ENCODE results near the gene LARP4.
"Not testable (repeated sequence)": the region's sequence is repeated elsewhere in the genome, so short reads cannot be mapped to it uniquely, and the experiment has no call there.

LARP4 gene

DNA sequence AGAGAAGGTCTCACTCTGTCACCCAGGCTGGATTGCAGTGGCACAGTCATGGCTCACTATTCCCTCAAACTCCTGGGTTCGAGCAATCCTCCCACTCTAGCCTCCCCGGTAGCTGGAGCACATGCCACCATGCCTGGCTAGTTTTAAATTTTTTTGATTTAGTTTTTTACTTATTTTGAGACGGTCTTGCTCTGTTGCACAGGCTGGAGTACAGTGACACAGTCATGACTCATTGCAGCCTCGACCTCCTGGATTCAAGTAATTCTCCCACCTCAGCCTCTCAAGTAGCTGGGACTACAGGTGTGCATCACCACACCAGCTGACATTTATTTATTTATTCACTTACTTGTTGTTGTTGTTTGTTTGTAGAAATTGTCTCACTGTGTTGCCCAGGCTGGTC lies 81.9 kb downstream of the LARP4 start:
- Histone ChIP-seq H3F3A (ENCODE audit: control insufficient read depth, insufficient read depth) (peaks cover 5% of the 10 kb centered on the region; the same call in 1 of the 2 replicates), H3K9me2 (replicated peaks; ENCODE audit: control insufficient read depth, low read length) (no peaks in the 10 kb centered on the region), H3K36me3 (ENCODE audit: control insufficient read depth, low read length) (peaks cover 9% of the 10 kb centered on the region), H3K4me1 (ENCODE audit: control insufficient read depth, low read length) (no peaks in the 10 kb centered on the region), H3K9me3 (ENCODE audit: control insufficient read depth, insufficient read depth, low read length) (no peaks in the 10 kb centered on the region), H3K4me3 (ENCODE audit: low read length) (no peak overlapping the region), H3K4me2 (ENCODE audit: low read length) (no peak overlapping the region), H3K79me2 (ENCODE audit: control insufficient read depth, low read length) (no peaks in the 10 kb centered on the region), H3K27ac (ENCODE audit: low read depth, low read length) (no peak overlapping the region), H4K20me1 (ENCODE audit: control insufficient read depth, insufficient read depth, low read depth, low read length) (no peaks in the 10 kb centered on the region), H3K27me3 (ENCODE audit: control insufficient read depth, low read length) (no peaks in the 10 kb centered on the region)
- TF ChIP-seq EZH2phosphoT487 (IDR thresholded peaks at IDR 0.05; ENCODE audit: borderline replicate concordance, low read length) = no peak
- TF ChIP-seq, protein P1, sequence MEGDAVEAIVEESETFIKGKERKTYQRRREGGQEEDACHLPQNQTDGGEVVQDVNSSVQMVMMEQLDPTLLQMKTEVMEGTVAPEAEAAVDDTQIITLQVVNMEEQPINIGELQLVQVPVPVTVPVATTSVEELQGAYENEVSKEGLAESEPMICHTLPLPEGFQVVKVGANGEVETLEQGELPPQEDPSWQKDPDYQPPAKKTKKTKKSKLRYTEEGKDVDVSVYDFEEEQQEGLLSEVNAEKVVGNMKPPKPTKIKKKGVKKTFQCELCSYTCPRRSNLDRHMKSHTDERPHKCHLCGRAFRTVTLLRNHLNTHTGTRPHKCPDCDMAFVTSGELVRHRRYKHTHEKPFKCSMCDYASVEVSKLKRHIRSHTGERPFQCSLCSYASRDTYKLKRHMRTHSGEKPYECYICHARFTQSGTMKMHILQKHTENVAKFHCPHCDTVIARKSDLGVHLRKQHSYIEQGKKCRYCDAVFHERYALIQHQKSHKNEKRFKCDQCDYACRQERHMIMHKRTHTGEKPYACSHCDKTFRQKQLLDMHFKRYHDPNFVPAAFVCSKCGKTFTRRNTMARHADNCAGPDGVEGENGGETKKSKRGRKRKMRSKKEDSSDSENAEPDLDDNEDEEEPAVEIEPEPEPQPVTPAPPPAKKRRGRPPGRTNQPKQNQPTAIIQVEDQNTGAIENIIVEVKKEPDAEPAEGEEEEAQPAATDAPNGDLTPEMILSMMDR (IDR thresholded peaks at IDR 0.05; ENCODE audit: low read depth, low read length, poor library complexity, severe bottlenecking) = no peak

DNA sequence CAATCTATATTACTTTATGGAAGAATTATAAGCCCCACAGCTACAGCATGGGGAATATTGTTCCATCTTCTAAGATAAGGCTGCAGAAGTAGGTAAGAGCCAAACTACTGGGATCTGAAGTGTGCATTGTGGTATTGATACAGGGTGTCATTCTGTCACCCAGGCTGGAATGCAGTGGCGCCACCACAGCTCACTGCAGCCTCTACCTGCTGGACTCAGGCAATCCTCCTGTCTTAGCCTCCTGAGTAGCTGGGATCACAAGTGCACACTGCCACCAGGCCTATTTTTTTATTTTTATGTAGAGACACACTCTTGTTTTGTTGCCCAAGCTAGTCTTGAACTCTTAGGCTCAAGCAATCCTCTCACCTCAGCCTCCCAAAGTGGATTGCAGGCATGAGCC lies 82.8 kb downstream of the LARP4 start:
- no peak overlapping the region for H3K4me2 ChIP-seq (ENCODE audit: low read length)
- no peak overlapping the region for H3K27ac ChIP-seq (ENCODE audit: low read depth, low read length)
- H3K36me3 ChIP-seq (ENCODE audit: control insufficient read depth, low read length) = 0 out of 2 replicates have a peak, but pooled peaks cover under 1% of the 10 kb centered on the region
- H3K4me3 ChIP-seq (ENCODE audit: low read length) = no peak overlapping the region
- H3K9me2 ChIP-seq (replicated peaks; ENCODE audit: control insufficient read depth, low read length) = no peaks in the 10 kb centered on the region
- H4K20me1 ChIP-seq (ENCODE audit: control insufficient read depth, insufficient read depth, low read depth, low read length) = no peaks in the 10 kb centered on the region
- no peaks in the 10 kb centered on the region for H3K27me3 ChIP-seq (ENCODE audit: control insufficient read depth, low read length)
- H3K79me2 ChIP-seq (ENCODE audit: control insufficient read depth, low read length) = no peaks in the 10 kb centered on the region
- H3K9me3 ChIP-seq (ENCODE audit: control insufficient read depth, insufficient read depth, low read length) = no peaks in the 10 kb centered on the region
- no peak for TF ChIP-seq EZH2phosphoT487 (IDR thresholded peaks at IDR 0.05; ENCODE audit: borderline replicate concordance, low read length)
- TF ChIP-seq, protein P1 (IDR thresholded peaks at IDR 0.05; ENCODE audit: low read depth, low read length, poor library complexity, severe bottlenecking) = no peak
- no peaks in the 10 kb centered on the region for H3K4me1 ChIP-seq (ENCODE audit: control insufficient read depth, low read length)
- peaks cover 5% of the 10 kb centered on the region; the same call in 1 of the 2 replicates for H3F3A ChIP-seq (ENCODE audit: control insufficient read depth, insufficient read depth)

DNA sequence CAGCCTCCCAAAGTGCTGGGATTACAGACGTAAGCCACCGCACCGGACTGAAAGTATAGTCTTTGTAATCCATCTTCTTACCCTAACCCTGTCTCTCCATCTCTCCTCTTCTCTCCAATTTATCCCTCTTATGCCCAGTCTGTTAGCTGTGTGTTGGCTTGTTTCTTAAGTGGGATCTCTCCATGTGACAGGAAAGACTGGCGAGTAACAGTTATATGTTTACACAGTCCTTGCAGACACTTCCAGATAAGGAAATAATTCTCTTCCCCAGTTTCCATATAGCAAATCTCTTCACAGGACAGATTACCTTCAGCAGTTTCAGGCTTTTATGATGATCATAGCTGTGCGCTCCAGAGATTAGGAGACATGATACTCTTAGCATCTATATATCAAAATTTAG lies 88.1 kb downstream of the LARP4 start:
- Histone ChIP-seq H3K4me1 (ENCODE audit: control insufficient read depth, low read length) (no peaks in the 10 kb centered on the region), H3K27me3 (ENCODE audit: control insufficient read depth, low read length) (no peaks in the 10 kb centered on the region), H3K9me2 (replicated peaks; ENCODE audit: control insufficient read depth, low read length) (no peaks in the 10 kb centered on the region), H3K9me3 (ENCODE audit: control insufficient read depth, insufficient read depth, low read length) (peaks cover 5% of the 10 kb centered on the region), H3K36me3 (ENCODE audit: control insufficient read depth, low read length) (no peaks in the 10 kb centered on the region), H3K4me2 (ENCODE audit: low read length) (no peak overlapping the region), H3F3A (ENCODE audit: control insufficient read depth, insufficient read depth) (no peaks in the 10 kb centered on the region), H3K79me2 (ENCODE audit: control insufficient read depth, low read length) (no peaks in the 10 kb centered on the region), H3K27ac (ENCODE audit: low read depth, low read length) (no peak overlapping the region), H3K4me3 (ENCODE audit: low read length) (no peak overlapping the region), H4K20me1 (ENCODE audit: control insufficient read depth, insufficient read depth, low read depth, low read length) (no peaks in the 10 kb centered on the region)
- no peak for TF ChIP-seq EZH2phosphoT487 (IDR thresholded peaks at IDR 0.05; ENCODE audit: borderline replicate concordance, low read length)
- TF ChIP-seq, protein P1 (IDR thresholded peaks at IDR 0.05; ENCODE audit: low read depth, low read length, poor library complexity, severe bottlenecking) = no peak

DNA sequence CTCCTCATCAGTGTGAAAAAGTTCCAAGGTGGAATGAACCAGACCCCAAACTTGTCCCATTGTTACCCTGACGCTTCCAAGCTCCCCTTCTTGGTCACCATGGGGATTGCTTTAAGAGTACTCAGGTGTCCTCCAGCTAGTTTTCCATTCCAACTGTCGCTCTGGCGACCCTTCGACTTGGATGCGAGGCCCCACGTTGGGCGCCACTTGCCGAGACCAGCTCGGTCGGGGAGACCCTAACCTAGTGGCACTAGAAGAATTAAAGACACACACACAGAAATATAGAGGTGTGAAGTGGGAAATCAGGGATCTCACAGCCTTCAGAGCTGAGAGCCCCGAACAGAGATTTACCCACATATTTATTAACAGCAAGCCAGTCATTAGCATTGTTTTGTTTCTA lies 97.4 kb downstream of the LARP4 start:
- not testable (repeated sequence) for H3K27ac ChIP-seq (ENCODE audit: low read depth, low read length); H3K27me3 ChIP-seq (ENCODE audit: control insufficient read depth, low read length); H3K9me2 ChIP-seq (replicated peaks; ENCODE audit: control insufficient read depth, low read length); H3K9me3 ChIP-seq (ENCODE audit: control insufficient read depth, insufficient read depth, low read length); H4K20me1 ChIP-seq (ENCODE audit: control insufficient read depth, insufficient read depth, low read depth, low read length); H3K4me3 ChIP-seq (ENCODE audit: low read length); H3K4me1 ChIP-seq (ENCODE audit: control insufficient read depth, low read length); H3K36me3 ChIP-seq (ENCODE audit: control insufficient read depth, low read length); H3K79me2 ChIP-seq (ENCODE audit: control insufficient read depth, low read length); H3F3A ChIP-seq (ENCODE audit: control insufficient read depth, insufficient read depth); H3K4me2 ChIP-seq (ENCODE audit: low read length)

Data from DOHH2 (cell line).